Kidney (tissue), 14 donors: Measurements from ENCODE around the gene KCTD11. TPM values are rescaled to one million over a fixed set of nuclear protein-coding genes. Genes with fewer than 3 reads are reported as not detected.

Experiments used
- DNase-seq, 5 donors: peaks; one replicate each; pipeline ENCODE4 v3.0.0-alpha.2; 2013 to 2020
- FAIRE-seq: peaks from 2 replicates; lab custom pipeline; 2012; peaks lifted over from hg19 to GRCh38; lab: Jason Lieb, UNC
- H3K27ac ChIP-seq, 2 donors: one replicate each; pipeline ENCODE4 v1.7.0; 2013; ENCODE audit warnings: low read depth in 2 of 2, low read length in 2 of 2, inconsistent platforms in 1 of 2
- H3K27me3 ChIP-seq: one replicate; pipeline ENCODE4 v1.7.1; 2013; ENCODE audit warnings: low read length, inconsistent platforms; ENCODE audit not compliant: control insufficient read depth, insufficient read depth
- H3K36me3 ChIP-seq, 3 donors: one replicate each; pipeline versions ENCODE4 v1.7.0 to v1.7.1; 2013; ENCODE audit warnings: low read length in 3 of 3, control low read depth in 1 of 3, inconsistent platforms in 1 of 3; ENCODE audit not compliant: insufficient read depth in 3 of 3, control insufficient read depth in 2 of 3
- H3K4me1 ChIP-seq, 3 donors: one replicate each; pipeline versions ENCODE4 v1.7.0 to v1.7.1; 2013; ENCODE audit warnings: low read length in 3 of 3, inconsistent platforms in 1 of 3, low read depth in 1 of 3; ENCODE audit not compliant: control insufficient read depth in 2 of 3, insufficient read depth in 2 of 3
- H3K4me3 ChIP-seq, 3 donors: one replicate each; pipeline versions ENCODE4 v1.7.0 to v1.8.1; 2013; ENCODE audit warnings: low read length in 3 of 3, control low read depth in 1 of 3, inconsistent platforms in 1 of 3
- H3K9ac ChIP-seq, 3 donors: one replicate each; pipeline versions ENCODE4 v1.7.0 to v1.7.1; 2013; ENCODE audit warnings: low read length in 3 of 3, control low read depth in 1 of 3, inconsistent platforms in 1 of 3
- H3K9me3 ChIP-seq, 3 donors: one replicate each; pipeline versions ENCODE4 v1.7.0 to v1.7.1; 2013; ENCODE audit warnings: low read length in 3 of 3, control low read depth in 1 of 3, inconsistent platforms in 1 of 3; ENCODE audit not compliant: control insufficient read depth in 2 of 3, insufficient read depth in 1 of 3
- intact Hi-C: fragments of 100-400 bp; cut with DNase I; formaldehyde crosslinking; loops from one replicate; pipeline ENCODE4 v1.11.1; 2022
- polyA plus RNA-seq: library from polyadenylated mRNA; stranded (reverse); fragments of 350-450 nt; fragmentation: Illumina TruSeq; extraction: RNeasy Lipid Tissue Mini Kit (QIAGEN cat#74804); gene quantifications from one replicate; pipeline ENCODE4 v1.2.3, GENCODE V29; 2014; ENCODE audit warnings: low read depth, low replicate concordance; ENCODE audit not compliant: insufficient read depth
- total RNA-seq: library from RNA; stranded (reverse); fragmentation: NEBNext Ultra II Directional; extraction: Animal tissue kit (Norgen Biotek cat#: 25700); gene quantifications from one replicate; pipeline ENCODE4 v1.2.1, GENCODE V29; 2021
- TF ChIP-seq, protein P1 (sequence below): IDR thresholded peaks from 3 replicates; pipeline ENCODE4 v1.5.1; 2012; ENCODE audit warnings: mild to moderate bottlenecking, moderate library complexity, borderline replicate concordance; ENCODE audit not compliant: insufficient read depth; ENCODE audit errors: extremely low read depth
- donor health status: control.
- donor health status: control.
- donor health status: control.
- donor health status: control.
- donor health status: control.
- donor health status: DM: yes; HTN: yes; CAD: no.
- donor health status: Normal renal cell carcinoma (clear cell type).

KCTD11 gene
- total and polyA plus RNA-seq, 2 donors from 2014 or later: 7.2 to 14.4 TPM

DNA sequence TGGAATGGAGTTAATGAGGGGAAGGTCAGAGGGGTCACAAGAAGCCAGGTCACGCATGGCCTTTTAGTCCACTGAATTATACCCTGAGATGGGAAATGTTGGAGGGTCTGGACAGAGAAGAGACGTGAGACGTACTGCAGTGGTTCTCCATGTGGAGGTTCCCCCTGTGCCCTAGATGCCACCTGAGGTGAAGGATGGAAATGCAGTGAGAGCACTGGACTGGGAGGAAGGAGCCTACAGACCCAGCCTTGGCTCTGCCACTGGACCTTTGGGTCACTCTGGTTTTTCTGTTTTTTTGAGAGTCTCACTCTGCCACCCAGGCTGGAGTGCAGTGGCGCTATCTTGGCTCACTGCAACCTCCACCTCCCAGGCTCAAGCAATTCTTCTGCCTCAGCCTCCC is 44.2 kb downstream of the KCTD11 start:
- DNase-seq (peak in 1 of 5 donors; percentile 42), FAIRE-seq (no peak)
- Histone ChIP-seq H3K4me1 (peaks cover 0 to 8% (median 0%) of the 10 kb centered on the region in 3 donors), H3K9ac (no peak overlapping the region), H3K36me3 (peaks cover 0 to 3% (median 0%) of the 10 kb centered on the region in 3 donors), H3K27me3 (no peaks in the 10 kb centered on the region), H3K27ac (no peak overlapping the region), H3K4me3 (no peak overlapping the region), H3K9me3 (no peaks in the 10 kb centered on the region)
- TF ChIP-seq, protein P1, sequence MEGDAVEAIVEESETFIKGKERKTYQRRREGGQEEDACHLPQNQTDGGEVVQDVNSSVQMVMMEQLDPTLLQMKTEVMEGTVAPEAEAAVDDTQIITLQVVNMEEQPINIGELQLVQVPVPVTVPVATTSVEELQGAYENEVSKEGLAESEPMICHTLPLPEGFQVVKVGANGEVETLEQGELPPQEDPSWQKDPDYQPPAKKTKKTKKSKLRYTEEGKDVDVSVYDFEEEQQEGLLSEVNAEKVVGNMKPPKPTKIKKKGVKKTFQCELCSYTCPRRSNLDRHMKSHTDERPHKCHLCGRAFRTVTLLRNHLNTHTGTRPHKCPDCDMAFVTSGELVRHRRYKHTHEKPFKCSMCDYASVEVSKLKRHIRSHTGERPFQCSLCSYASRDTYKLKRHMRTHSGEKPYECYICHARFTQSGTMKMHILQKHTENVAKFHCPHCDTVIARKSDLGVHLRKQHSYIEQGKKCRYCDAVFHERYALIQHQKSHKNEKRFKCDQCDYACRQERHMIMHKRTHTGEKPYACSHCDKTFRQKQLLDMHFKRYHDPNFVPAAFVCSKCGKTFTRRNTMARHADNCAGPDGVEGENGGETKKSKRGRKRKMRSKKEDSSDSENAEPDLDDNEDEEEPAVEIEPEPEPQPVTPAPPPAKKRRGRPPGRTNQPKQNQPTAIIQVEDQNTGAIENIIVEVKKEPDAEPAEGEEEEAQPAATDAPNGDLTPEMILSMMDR: no peak
- intact Hi-C loops: no loop called here

DNA sequence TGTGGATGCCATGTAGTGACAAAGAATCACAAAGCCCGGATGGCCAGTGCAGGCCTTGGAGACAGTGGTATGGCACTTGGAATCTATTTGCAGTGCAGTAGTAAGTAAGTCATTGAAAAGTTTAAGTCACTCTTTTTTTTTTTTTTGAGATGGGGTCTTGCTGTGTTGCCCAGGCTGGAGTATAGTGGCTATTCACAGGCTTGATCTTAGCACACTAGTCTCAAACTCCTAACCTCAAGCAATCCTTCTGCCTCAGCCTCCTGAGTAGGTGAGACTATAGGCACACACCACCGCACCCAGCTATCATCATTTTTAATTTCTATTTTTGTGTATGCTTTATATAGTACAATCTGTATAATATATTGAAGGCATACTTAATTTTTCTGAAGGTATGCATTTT is 46.6 kb downstream of the KCTD11 start:
- TF ChIP-seq, protein P1: no peak
- Histone ChIP-seq H3K27me3 (no peaks in the 10 kb centered on the region), H3K9ac (no peak overlapping the region), H3K4me3 (no peak overlapping the region), H3K9me3 (no peaks in the 10 kb centered on the region), H3K27ac (no peak overlapping the region), H3K36me3 (no peaks in the 10 kb centered on the region), H3K4me1 (peaks cover 0 to 10% (median 6%) of the 10 kb centered on the region in 3 donors)
- DNase-seq (no peak), FAIRE-seq (no peak)
- intact Hi-C loops: no loop called here

DNA sequence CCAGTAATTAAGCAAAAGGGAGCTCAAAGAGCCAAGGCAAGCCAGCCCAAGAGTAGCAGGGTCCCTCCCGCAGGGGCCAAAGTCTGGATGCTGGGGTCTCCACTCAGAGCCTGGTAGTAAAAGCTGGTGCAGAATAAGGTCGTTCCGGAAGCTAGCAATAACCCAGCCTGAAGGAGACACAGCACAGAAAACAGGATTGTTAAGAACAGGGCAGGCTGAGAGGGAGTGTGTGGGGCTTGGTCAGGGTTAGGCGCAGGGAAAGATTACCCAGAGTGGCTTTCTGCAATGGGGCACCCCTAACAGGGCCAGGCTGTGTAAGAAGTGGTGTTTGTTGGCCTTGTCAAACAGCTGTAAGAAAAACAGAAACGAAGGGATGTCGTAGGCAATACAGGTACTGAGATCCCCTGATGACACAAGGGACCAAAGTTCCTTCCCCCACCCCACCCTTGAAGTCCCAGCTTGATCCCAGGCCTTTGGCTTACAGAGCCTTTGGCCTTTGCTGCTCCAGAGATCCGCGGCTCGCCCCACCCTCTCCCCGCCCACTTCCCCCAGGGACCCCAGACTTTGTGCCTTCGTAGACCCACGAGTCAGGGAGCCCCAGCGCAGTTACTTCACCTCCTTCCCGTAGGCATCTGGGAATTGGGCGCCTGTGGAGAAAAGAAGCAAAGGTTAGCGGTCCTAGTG is 51.2 kb downstream of the KCTD11 start:
- peak in 3 of 5 donors; percentile 67 to 90 (median 74) for DNase-seq
- Histone ChIP-seq H3K4me3 (peak overlapping the region; percentile 48 to 84 (median 72)), H3K9ac (peak overlapping the region; percentile 12 to 77 (median 47)), H3K36me3 (no peaks in the 10 kb centered on the region), H3K9me3 (no peaks in the 10 kb centered on the region), H3K27ac (peak overlapping the region; percentile 79 to 88), H3K4me1 (peaks cover 0 to 6% (median 6%) of the 10 kb centered on the region in 3 donors), H3K27me3 (no peaks in the 10 kb centered on the region)
- intact Hi-C loops: no loop called here
- TF ChIP-seq, protein P1: no peak
- no peak for FAIRE-seq

DNA sequence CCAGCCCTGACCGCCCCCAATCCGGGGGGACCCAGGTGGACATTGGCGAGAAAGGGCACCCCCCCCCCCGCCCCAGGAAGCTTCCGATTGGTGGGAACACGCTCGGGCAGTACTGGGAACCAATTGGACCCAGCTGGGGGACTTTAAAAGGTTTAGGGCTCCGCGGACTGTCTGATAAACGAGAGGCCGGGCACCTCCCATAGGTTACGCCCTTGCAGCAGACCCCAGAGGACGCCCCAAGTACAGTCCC is 51.7 kb downstream of the KCTD11 start:
- peak overlapping the region in 2 of 3 donors; percentile 44 to 47 for H3K9ac ChIP-seq
- intact Hi-C loops: no loop called here
- TF ChIP-seq, protein P1: no peak
- peaks cover 0 to 6% (median 6%) of the 10 kb centered on the region in 3 donors for H3K4me1 ChIP-seq
- H3K27ac ChIP-seq: peak overlapping the region; percentile 79 to 88
- no peaks in the 10 kb centered on the region for H3K27me3 ChIP-seq
- FAIRE-seq: no peak
- DNase-seq: no peak
- peak overlapping the region; percentile 67 to 84 (median 72) for H3K4me3 ChIP-seq
- no peaks in the 10 kb centered on the region for H3K36me3 ChIP-seq
- H3K9me3 ChIP-seq: no peaks in the 10 kb centered on the region
